NCI-H1092 (cell line): ENCODE results near the gene CERK.
"Not testable (repeated sequence)": the region's sequence is repeated elsewhere in the genome, so short reads cannot be mapped to it uniquely, and the experiment has no call there.

ENCODE experiments used
- DNase-seq: peaks from one replicate; lab custom pipeline; 2025; lab: John Stamatoyannopoulos, UW

Gene CERK

DNA sequence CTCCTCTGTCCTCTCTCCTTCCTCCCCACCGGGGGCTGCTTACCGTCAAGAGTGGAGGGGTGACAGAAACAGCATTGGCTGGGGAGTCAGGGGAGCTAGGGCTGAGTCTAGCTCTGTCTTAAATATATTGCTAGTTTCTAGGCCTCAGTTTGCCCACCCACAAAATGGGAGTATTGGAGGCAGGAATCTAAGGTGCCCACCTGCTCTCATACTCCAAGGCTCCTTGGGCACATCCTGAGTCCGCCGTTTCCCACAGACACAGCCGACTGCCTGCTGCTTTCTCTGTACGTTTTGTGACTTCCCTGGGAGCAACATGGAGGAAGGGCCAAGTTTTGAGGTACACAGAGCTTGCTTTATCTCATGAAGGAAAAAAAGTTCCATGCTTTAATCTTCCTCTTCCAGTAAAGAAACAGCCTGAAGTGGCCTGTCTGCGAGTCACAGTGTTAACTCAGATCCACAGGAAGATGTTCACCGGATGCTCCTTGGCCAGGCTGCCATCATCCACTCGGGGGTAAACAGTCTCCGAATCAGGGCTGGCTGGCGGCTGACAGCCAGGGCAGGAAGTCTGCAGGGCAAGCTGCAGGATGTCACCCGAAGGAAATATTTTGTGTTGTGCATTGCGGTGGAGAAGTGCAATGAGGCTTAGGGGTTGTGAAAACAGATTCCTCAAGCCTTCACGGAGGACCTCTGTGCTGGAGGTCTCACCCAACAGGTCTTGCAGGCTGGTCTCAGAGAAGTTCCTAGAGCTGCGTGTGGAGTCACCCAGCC lies 11.0 kb upstream of the CERK start:
- no peak for DNase-seq

DNA sequence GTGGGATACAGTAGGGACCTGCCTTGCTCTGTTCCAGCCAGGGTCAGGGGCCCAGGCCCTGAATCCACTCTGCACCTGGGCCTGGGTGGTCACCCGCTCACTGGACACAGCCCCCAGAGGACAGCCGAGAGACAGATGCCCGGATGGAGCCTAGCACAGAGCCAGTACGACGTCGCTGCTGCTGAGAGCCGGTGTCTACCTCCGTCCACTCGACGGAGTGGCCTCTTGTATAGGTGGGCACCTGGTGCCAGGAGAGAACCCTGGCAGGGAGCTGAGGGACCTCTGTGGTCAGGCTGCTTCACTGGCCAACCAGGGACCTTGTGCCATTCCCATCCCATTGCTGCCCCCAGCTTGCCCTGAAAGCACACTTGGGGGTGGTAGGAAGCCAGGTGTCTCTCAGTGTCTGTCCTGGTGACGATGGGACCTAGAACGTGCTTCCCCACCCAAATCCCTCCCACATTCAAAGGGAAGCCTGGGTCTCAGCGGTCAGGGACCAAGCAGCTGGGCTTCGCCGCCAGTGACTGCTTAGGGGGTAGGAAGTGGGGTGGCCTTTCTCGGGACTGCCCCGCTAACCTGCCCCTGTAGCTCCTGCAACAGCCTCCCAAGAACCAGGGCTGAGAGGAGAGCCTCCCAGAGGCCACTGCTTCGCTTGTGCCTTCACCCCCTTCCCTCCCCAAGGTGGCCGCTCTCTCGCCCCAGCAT lies 10.3 kb upstream of the CERK start:
- DNase-seq: no peak

GRCh38 chr22:46747646-46748045 lies 9.6 kb upstream of the CERK start:
- no peak for DNase-seq

- no peak for DNase-seq
Observed at GRCh38 chr22:46746620-46747019, 8.6 kb upstream of the CERK start.

DNA sequence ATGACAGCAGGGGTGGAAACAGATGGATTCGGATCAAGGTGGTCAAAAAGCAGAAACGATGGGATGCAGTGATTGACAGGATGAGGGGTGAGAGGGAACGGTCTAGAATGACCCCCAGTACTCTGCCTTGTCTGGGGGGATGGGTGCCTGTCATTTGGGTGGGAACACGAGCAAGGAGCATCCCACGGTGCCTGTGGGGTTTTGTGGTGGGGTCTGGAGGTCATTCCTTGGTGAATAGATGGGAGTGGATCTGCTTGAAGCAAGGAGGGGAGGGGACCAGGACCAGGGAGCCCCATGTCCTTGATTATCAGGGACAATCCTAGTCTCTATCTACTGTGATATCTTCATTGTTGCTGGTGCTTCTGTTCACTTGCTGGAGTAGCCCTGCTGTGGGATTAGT lies 8.1 kb upstream of the CERK start:
- DNase-seq: no peak

- no peak for DNase-seq
Observed at GRCh38 chr22:46744581-46744980, 6.5 kb upstream of the CERK start.

DNA sequence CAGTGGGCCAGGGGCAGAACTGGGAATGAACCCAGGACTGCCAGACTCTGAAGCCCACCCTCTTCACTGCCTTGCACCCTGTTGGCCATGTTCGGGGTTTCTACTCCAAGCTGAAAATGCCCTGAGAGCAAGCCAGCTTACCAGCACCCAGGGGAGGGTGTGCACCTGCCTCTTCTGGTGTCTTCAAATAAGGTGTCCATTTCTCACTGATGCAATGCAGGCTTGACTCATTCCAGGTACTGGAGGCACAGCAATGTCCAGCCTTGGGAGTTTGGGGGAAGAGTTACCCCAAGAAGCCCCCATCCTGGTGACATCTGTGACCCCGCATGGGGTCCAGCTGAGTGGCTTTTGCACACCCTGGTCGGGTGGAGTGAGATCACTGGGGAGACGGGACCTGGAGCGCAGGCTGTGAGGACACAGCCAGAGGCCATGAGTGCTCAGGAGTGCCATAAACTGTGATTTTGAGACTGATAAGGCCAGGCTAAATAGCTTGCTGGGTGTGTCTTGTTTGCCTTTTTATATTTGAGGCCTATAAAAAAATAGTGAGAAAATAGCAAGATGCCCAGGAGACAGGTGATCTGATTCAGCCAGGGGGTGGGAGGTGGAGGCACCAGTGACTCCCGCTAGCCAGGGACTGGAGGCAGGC lies 4.6 kb upstream of the CERK start:
- DNase-seq: no peak

DNA sequence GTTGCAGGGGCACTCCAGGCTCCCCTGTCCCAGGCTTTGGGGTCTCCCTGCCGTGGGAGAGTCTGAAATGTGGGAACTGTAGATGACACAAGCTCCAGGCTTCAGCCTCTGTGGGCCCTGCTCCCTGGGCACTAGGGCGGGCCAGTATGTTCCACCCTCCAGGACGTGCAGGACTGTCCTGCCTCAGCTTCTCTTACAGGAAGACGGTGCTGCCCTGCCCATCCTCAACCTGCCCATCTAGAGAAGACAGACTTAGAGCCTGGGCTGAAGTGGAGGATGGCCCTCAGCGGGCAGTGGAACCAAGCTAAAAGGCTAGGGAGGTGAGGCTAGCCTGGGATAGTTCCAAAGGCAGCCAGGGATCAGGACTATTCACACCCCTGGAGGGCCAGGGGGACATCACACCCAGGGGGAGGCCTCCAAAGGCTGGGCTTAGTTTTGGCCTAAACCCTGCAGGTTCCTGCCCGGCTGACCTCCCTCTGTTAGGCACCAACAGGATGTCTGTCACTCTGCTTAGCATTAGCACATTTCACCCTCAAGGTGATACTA lies 4.0 kb upstream of the CERK start:
- DNase-seq: no peak

GRCh38 chr22:46740910-46741780 lies 3.1 kb upstream of the CERK start:
- DNase-seq: no peak

GRCh38 chr22:46739094-46739870 lies 1.2 kb upstream of the CERK start:
- no peak for DNase-seq

- no peak for DNase-seq
Observed at GRCh38 chr22:46738647-46739093, 618 bp upstream of the CERK start.

- no peak for DNase-seq
Observed at GRCh38 chr22:46737105-46737975, 712 bp downstream of the CERK start.

GRCh38 chr22:46736705-46737104 lies 1.3 kb downstream of the CERK start:
- no peak for DNase-seq

GRCh38 chr22:46735747-46736608 lies 2.1 kb downstream of the CERK start:
- no peak for DNase-seq

DNA sequence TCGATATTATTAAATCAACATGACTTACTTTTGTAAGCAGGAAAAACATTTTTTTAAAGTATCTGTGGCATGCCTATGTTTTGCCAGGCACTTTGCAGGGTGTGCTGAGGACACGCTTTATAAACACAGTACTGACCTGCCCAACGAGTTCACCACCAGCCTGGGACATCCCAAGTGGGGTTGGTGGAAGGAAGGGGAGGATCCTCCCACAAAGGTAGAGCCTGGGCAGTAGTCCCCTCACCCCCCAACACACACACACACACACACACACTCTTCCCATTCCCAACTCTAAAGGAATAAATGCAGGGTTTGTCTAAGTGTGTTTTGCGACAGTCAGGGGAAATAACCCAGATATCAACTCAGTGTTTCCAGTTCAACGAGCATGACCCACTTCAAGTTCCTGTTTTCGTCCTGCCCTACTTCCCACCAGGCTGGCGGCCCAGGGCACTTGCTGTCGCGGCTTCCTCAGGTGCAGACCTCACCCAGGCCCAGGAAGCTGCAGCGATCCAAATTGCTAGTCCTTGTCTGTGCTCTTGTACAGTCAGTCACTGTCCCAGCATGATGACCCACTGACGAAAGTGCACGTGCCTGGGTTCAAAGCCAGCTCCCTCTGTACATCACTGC lies 3.1 kb downstream of the CERK start:
- DNase-seq: no peak

DNA sequence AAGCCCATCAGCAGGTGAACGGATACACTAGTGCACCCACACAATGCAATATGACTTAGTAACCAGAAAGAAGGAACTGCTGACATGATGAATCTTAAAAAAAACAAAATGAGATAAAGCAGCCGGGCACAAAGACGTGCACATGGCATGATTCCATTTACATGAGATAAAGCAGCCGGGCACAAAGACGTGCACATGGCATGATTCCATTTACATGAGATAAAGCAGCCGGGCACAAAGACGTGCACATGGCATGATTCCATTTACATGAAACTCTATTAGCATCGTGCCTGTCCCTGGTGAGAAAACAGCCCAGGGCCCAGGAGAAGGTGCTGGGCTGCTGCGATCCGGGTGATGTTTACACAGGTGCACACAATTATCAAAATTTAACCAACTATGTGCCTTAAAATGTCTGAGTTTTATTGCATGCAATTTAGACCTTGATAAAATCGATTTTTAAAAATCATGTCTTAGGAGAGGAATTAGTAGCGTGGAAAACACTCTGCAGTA lies 3.8 kb downstream of the CERK start:
- DNase-seq: not testable (repeated sequence)

DNA sequence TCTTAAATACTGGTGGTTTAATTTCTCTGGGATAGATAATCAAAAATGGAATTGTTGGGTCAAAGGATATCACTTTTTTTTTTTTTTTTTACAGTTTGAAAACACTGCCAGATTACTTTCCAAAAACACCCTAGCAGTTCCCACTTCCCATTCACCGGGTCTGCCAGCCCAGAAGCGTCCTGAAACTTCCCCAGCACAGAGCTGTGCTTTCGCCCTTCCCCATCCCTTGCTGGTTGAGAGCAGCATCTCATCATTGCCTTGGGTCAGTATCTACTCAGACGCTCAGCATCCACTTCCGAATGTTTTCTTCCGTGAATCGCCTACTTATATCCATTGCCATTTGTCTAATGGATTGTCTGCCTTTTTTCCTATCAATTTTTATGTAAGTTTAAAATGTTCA lies 5.5 kb downstream of the CERK start:
- no peak for DNase-seq

DNA sequence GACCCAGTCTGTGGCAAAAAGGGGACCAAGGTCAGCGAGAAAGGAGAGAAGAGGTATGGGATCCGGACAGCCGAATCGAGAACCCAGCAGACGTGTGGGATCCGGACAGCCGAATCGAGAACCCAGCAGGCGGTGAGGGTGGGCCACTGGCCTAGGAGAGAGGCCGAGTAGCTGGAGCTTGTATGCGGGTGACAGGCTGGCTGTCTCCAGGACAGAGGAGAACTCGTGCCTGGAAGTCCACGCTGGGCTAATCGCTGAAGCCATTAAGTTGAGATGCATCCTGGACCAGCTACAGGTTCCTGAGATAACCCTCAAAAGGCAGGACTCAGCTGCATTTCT lies 6.0 kb downstream of the CERK start:
- DNase-seq: no peak
